PC-9 (cell line): ENCODE measurements around the gene DLL4. TPM values are rescaled to one million over a fixed set of nuclear protein-coding genes. Genes with fewer than 3 reads are reported as not detected.

Source experiments
- BruUV-seq: library from RNA; stranded (reverse); fragments of 400-500 nt; replicated peaks from 2 replicates; lab custom pipeline; 2021; lab: Mats Ljungman, UMichigan
- CTCF ChIA-PET: fragments of 300-600 bp; sonication (Branson Sonifier 250); formaldehyde crosslinking; loops from one replicate; lab custom pipeline; 2022; ENCODE audit warnings: antibody characterized with exemption; lab: Charles Lee
- POLR2A ChIA-PET: fragments of 300-600 bp; sonication (Branson Sonifier 250); formaldehyde crosslinking; loops from one replicate; lab custom pipeline; 2022; ENCODE audit warnings: antibody characterized with exemption; ENCODE audit not compliant: unreplicated experiment; lab: Charles Lee
- DNase-seq, 2 experiments: peaks; one replicate each; pipeline versions ENCODE4 v3.0.0 to v3.0.0-alpha.2; 2015 to 2022; ENCODE audit warnings: mixed read lengths in 1 of 2
- H2AFZ ChIP-seq: fragments of 200-600 bp; sonication (generic); 2 replicates; pipeline ENCODE4 v1.8.1; 2017; ENCODE audit warnings: antibody characterized with exemption
- H3F3A ChIP-seq: fragments of 200-600 bp; sonication (generic); 2 replicates; pipeline ENCODE4 v1.8.1; 2017; ENCODE audit warnings: antibody characterized with exemption, mild to moderate bottlenecking, low read depth; ENCODE audit not compliant: insufficient read depth
- H3K27ac ChIP-seq: fragments of 200-600 bp; sonication (generic); 2 replicates; pipeline ENCODE4 v1.6.1; 2016; ENCODE audit warnings: mixed run types
- H3K27me3 ChIP-seq: fragments of 200-600 bp; sonication (generic); 2 replicates; pipeline ENCODE4 v1.6.1; 2016; ENCODE audit warnings: low read depth, mixed run types; ENCODE audit not compliant: insufficient read depth
- H3K36me3 ChIP-seq: fragments of 200-600 bp; sonication (generic); 2 replicates; pipeline ENCODE4 v1.6.1; 2016; ENCODE audit warnings: low read depth, mixed run types
- H3K4me1 ChIP-seq: fragments of 200-600 bp; sonication (generic); replicated peaks from 2 replicates; pipeline ENCODE4 v1.6.1; 2016; ENCODE audit warnings: mixed run types; ENCODE audit not compliant: insufficient read depth
- H3K4me2 ChIP-seq: fragments of 200-600 bp; sonication (generic); 2 replicates; pipeline ENCODE4 v1.6.1; 2017; ENCODE audit warnings: mixed run types
- H3K4me3 ChIP-seq: fragments of 200-600 bp; sonication (generic); 2 replicates; pipeline ENCODE4 v1.6.1; 2016; ENCODE audit warnings: mixed run types
- H3K79me2 ChIP-seq: fragments of 200-600 bp; sonication (generic); 2 replicates; pipeline ENCODE4 v1.6.1; 2017; ENCODE audit warnings: low read depth, mixed run types
- H3K9me2 ChIP-seq: fragments of 200-600 bp; sonication (generic); 2 replicates; pipeline ENCODE4 v1.8.1; 2017; ENCODE audit warnings: mild to moderate bottlenecking; ENCODE audit not compliant: insufficient read depth
- H3K9me3 ChIP-seq: fragments of 200-600 bp; sonication (generic); 2 replicates; pipeline ENCODE4 v1.8.1; 2016; ENCODE audit warnings: low read depth; ENCODE audit not compliant: insufficient read depth
- H4K20me1 ChIP-seq: fragments of 200-600 bp; sonication (generic); 2 replicates; pipeline ENCODE4 v1.8.1; 2017; ENCODE audit not compliant: insufficient read depth
- CTCF ChIP-seq: fragments of 200-600 bp; sonication (generic); conservative IDR thresholded peaks from 2 replicates; pipeline ENCODE4 v1.6.1; 2017; ENCODE audit warnings: mixed run types, antibody characterized with exemption, mild to moderate bottlenecking, moderate library complexity
- EZH2 ChIP-seq: fragments of 200-600 bp; sonication (generic); IDR thresholded peaks from 2 replicates; pipeline ENCODE4 v1.8.0; 2017; ENCODE audit warnings: antibody characterized with exemption, low read depth
- intact Hi-C: fragments of 100-400 bp; cut with micrococcal nuclease; formaldehyde crosslinking; loops from one replicate; pipeline ENCODE4 v1.10.0; 2022; ENCODE audit not compliant: unreplicated experiment
- total RNA-seq: library from RNA; stranded (reverse); gene quantifications from 2 replicates; pipeline ENCODE4 v1.2.3, GENCODE V29; 2021

Gene DLL4
- total RNA-seq, 1 experiment from 2014 or later, result 0.48 TPM

GRCh38 chr15:40982855-40983254 lies 53.7 kb downstream of the DLL4 start:
- no peak for DNase-seq
- no peaks in the 10 kb centered on the region for H4K20me1 ChIP-seq
- ChIA-PET CTCF (interaction anchor here (0.6 kb wide), 1 partner anchor 23 kb away, joined by 3 read pairs; no protein-coding TSS in a partner anchor), POLR2A (interaction anchor here (0.7 to 1.3 kb wide), 2 partner anchors 43 to 765 kb away, joined by 7 to 13 read pairs; no protein-coding TSS in a partner anchor)
- no peaks in the 10 kb centered on the region for H3K27me3 ChIP-seq
- peaks cover 6% of the 10 kb centered on the region; the same call in 1 of the 2 replicates for H3K36me3 ChIP-seq
- no TSS peak for BruUV-seq
- no peak for TF ChIP-seq CTCF
- TF ChIP-seq EZH2, result no peak
- H3K4me1 ChIP-seq, result no peaks in the 10 kb centered on the region
- no peak overlapping the region for H2AFZ ChIP-seq
- H3K9me2 ChIP-seq, result no peaks in the 10 kb centered on the region
- intact Hi-C loops, result loop anchor here (10.0 kb wide), 1 partner anchor 112 kb away; no protein-coding TSS in a partner anchor
- no peak overlapping the region for H3K4me2 ChIP-seq
- H3K4me3 ChIP-seq, result no peak overlapping the region
- no peak overlapping the region for H3K27ac ChIP-seq
- H3K79me2 ChIP-seq, result no peaks in the 10 kb centered on the region
- no peaks in the 10 kb centered on the region for H3K9me3 ChIP-seq
- H3F3A ChIP-seq, result no peaks in the 10 kb centered on the region

GRCh38 chr15:40984406-40984805 lies 55.3 kb downstream of the DLL4 start:
- H3K27ac ChIP-seq, result no peak overlapping the region
- H3K4me2 ChIP-seq, result no peak overlapping the region
- H2AFZ ChIP-seq, result no peak overlapping the region
- H3F3A ChIP-seq, result no peaks in the 10 kb centered on the region
- H3K79me2 ChIP-seq, result no peaks in the 10 kb centered on the region
- H3K4me3 ChIP-seq, result no peak overlapping the region
- intact Hi-C loops, result loop anchor here (10.0 kb wide), 1 partner anchor 110 kb away; no protein-coding TSS in a partner anchor
- DNase-seq, result no peak
- H3K27me3 ChIP-seq, result no peaks in the 10 kb centered on the region
- ChIA-PET CTCF (no interaction called here), POLR2A (interaction anchor here (0.6 kb wide), 1 partner anchor 31 kb away, joined by 3 read pairs; the partner anchor contains the start of gene CHAC1)
- no peak for TF ChIP-seq CTCF
- no peak for TF ChIP-seq EZH2
- peaks cover 7% of the 10 kb centered on the region; the same call in 1 of the 2 replicates for H3K36me3 ChIP-seq
- H3K9me2 ChIP-seq, result no peaks in the 10 kb centered on the region
- H4K20me1 ChIP-seq, result no peaks in the 10 kb centered on the region
- BruUV-seq, result no TSS peak
- H3K4me1 ChIP-seq, result no peaks in the 10 kb centered on the region
- no peaks in the 10 kb centered on the region for H3K9me3 ChIP-seq

GRCh38 chr15:40984964-40985363 lies 55.8 kb downstream of the DLL4 start:
- no peak overlapping the region for H3K27ac ChIP-seq
- ChIA-PET POLR2A (interaction anchor here (0.6 kb wide), 1 partner anchor 32 kb away, joined by 3 read pairs; the partner anchor contains the start of gene CHAC1), CTCF (no interaction called here)
- H3K9me2 ChIP-seq, result no peaks in the 10 kb centered on the region
- no peak for DNase-seq
- no peaks in the 10 kb centered on the region for H3K79me2 ChIP-seq
- intact Hi-C loops, result loop anchor here (10.0 kb wide), 1 partner anchor 110 kb away; no protein-coding TSS in a partner anchor
- no peak overlapping the region for H3K4me3 ChIP-seq
- H3F3A ChIP-seq, result no peaks in the 10 kb centered on the region
- no peak overlapping the region for H2AFZ ChIP-seq
- H3K4me1 ChIP-seq, result no peaks in the 10 kb centered on the region
- BruUV-seq, result no TSS peak
- no peaks in the 10 kb centered on the region for H3K27me3 ChIP-seq
- no peaks in the 10 kb centered on the region for H3K9me3 ChIP-seq
- TF ChIP-seq CTCF, result no peak
- no peak for TF ChIP-seq EZH2
- no peak overlapping the region for H3K4me2 ChIP-seq
- peaks cover 9% of the 10 kb centered on the region for H3K36me3 ChIP-seq
- no peaks in the 10 kb centered on the region for H4K20me1 ChIP-seq
